CD4-positive, alpha-beta memory T cell (primary cell): ENCODE data around the gene INCA1. TPM values are rescaled to one million over a fixed set of nuclear protein-coding genes. Genes with fewer than 3 reads are reported as not detected.
A peak's percentile ranks its signal among the peaks of the same experiment; 100 is the strongest.

Experiments used
- CTCF ChIA-PET: fragments of 350-600 bp; sonication (Branson Sonifier 250); formaldehyde crosslinking; loops from one replicate; lab custom pipeline; 2021; ENCODE audit warnings: inconsistent platforms; ENCODE audit not compliant: partially characterized antibody; lab: Charles Lee
- POLR2A ChIA-PET: fragments of 350-600 bp; sonication (Branson Sonifier 250); formaldehyde crosslinking; loops from one replicate; lab custom pipeline; 2021; ENCODE audit not compliant: partially characterized antibody; lab: Charles Lee
- DNase-seq, 5 donors: peaks; one replicate each; pipeline versions ENCODE4 v3.0.0 to v3.0.0-alpha.2; 2020 to 2022; ENCODE audit warnings: mixed read lengths in 1 of 5
- H3K27ac ChIP-seq: one replicate; pipeline ENCODE4 v1.7.0; 2013; ENCODE audit warnings: low read depth, low read length
- H3K27me3 ChIP-seq: 2 replicates; pipeline ENCODE4 v1.7.0; 2013; ENCODE audit warnings: mild to moderate bottlenecking, low read length, moderate library complexity; ENCODE audit not compliant: insufficient read depth
- H3K36me3 ChIP-seq: 2 replicates; pipeline ENCODE4 v1.7.0; 2013; ENCODE audit warnings: mild to moderate bottlenecking, low read length, moderate library complexity; ENCODE audit not compliant: insufficient read depth
- H3K4me1 ChIP-seq: 2 replicates; pipeline ENCODE4 v1.7.0; 2013; ENCODE audit warnings: mild to moderate bottlenecking, low read length, moderate library complexity; ENCODE audit not compliant: insufficient read depth
- H3K4me3 ChIP-seq, 2 donors: one replicate each; pipeline ENCODE4 v1.7.0; 2013; ENCODE audit warnings: low read length in 2 of 2, mild to moderate bottlenecking in 1 of 2
- H3K9me3 ChIP-seq, 2 donors: one replicate each; pipeline ENCODE4 v1.7.0; 2013; ENCODE audit warnings: low read length in 2 of 2, control low read depth in 1 of 2; ENCODE audit not compliant: control insufficient read depth in 1 of 2
- H3K27ac Mint-ChIP-seq, 7 donors: one replicate each; pipeline ENCODE4 v1.8.0; 2020 to 2021; ENCODE audit warnings: mixed read lengths in 7 of 7, mild to moderate bottlenecking in 6 of 7, inconsistent platforms in 3 of 7, moderate library complexity in 3 of 7
- H3K27me3 Mint-ChIP-seq, 2 donors: one replicate each; pipeline ENCODE4 v1.8.0; 2020 to 2021; ENCODE audit warnings: mixed read lengths in 2 of 2
- H3K36me3 Mint-ChIP-seq, 2 donors: one replicate each; pipeline ENCODE4 v1.8.0; 2020 to 2021; ENCODE audit warnings: mixed read lengths in 2 of 2, inconsistent platforms in 1 of 2, mild to moderate bottlenecking in 1 of 2
- H3K4me1 Mint-ChIP-seq, 4 donors: one replicate each; pipeline ENCODE4 v1.8.0; 2020 to 2021; ENCODE audit warnings: mixed read lengths in 4 of 4, mild to moderate bottlenecking in 1 of 4
- H3K4me3 Mint-ChIP-seq, 8 donors: one replicate each; pipeline ENCODE4 v1.8.0; 2020 to 2021; ENCODE audit warnings: mixed read lengths in 8 of 8, mild to moderate bottlenecking in 7 of 8, moderate library complexity in 6 of 8, inconsistent platforms in 3 of 8
- H3K9me3 Mint-ChIP-seq, 8 donors: one replicate each; pipeline ENCODE4 v1.8.0; 2020 to 2021; ENCODE audit warnings: mixed read lengths in 8 of 8, mild to moderate bottlenecking in 5 of 8, inconsistent platforms in 3 of 8, moderate library complexity in 1 of 8
- intact Hi-C: fragments of 100-400 bp; cut with micrococcal nuclease; formaldehyde crosslinking; loops from one replicate; pipeline ENCODE4 v1.15.1; 2023
- polyA plus RNA-seq, 2 donors: library from polyadenylated mRNA; unstranded; fragments of 300-500 nt; fragmentation: Illumina TruSeq; gene quantifications; one replicate each; pipeline ENCODE4 v1.2.3, GENCODE V29; 2021
- total RNA-seq, 2 experiments: library from RNA; stranded (reverse); gene quantifications; one replicate each; pipeline ENCODE4 v1.2.3, GENCODE V29; 2021

The INCA1 gene
- total and polyA plus RNA-seq, 4 experiments from 2014 or later = 0.26 to 0.71 (median 0.51) TPM

- peak overlapping the region; percentile 81 for H3K27ac ChIP-seq
- peaks cover 32 to 34% of the 10 kb centered on the region in 2 donors for H3K36me3 Mint-ChIP-seq
- CTCF ChIA-PET = interaction anchor here (1.3 to 3.6 kb wide), 7 partner anchors 12 to 93 kb away, joined by 4 to 26 read pairs (median 19); partner anchors contain the start of genes CHRNE, ENO3, RNF167 and SLC25A11
These were observed 28.2 kb downstream of the INCA1 start for GRCh38 chr17:4969047-4969550.

GRCh38 chr17:4968486-4969046 lies 28.8 kb downstream of the INCA1 start:
- peaks cover 28 to 30% of the 10 kb centered on the region in 2 donors for H3K36me3 Mint-ChIP-seq
- intact Hi-C loops = loop anchor here (5.0 kb wide), 1 partner anchor 36 kb away; the partner anchor contains the start of gene GP1BA
- Histone ChIP-seq H3K36me3 (peaks cover 15% of the 10 kb centered on the region), H3K27me3 (no peaks in the 10 kb centered on the region), H3K9me3 (no peaks in the 10 kb centered on the region), H3K27ac (peak overlapping the region; percentile 81), H3K4me1 (peaks cover 28% of the 10 kb centered on the region), H3K4me3 (peak overlapping the region; percentile 64 to 95)
- ChIA-PET POLR2A (interaction anchor here (1.0 to 27.9 kb wide), 14 partner anchors 11 to 447 kb away, joined by 3 to 973 read pairs (median 16); partner anchors contain the start of genes C17orf107, CAMTA2, CHRNE and ENO3), CTCF (interaction anchor here (1.3 to 3.6 kb wide), 9 partner anchors 12 to 94 kb away, joined by 4 to 29 read pairs (median 19); partner anchors contain the start of genes CAMTA2, CHRNE, ENO3 and RNF167)
- no peak for DNase-seq
- H3K4me1 Mint-ChIP-seq = peaks cover 16 to 26% (median 24%) of the 10 kb centered on the region in 4 donors
- no peaks in the 10 kb centered on the region for H3K9me3 Mint-ChIP-seq
- H3K27me3 Mint-ChIP-seq = no peaks in the 10 kb centered on the region
- H3K4me3 Mint-ChIP-seq = no peak overlapping the region
- H3K27ac Mint-ChIP-seq = no peak overlapping the region

More at GRCh38 chr17:4969047-4969550, 28.2 kb downstream of the INCA1 start:
- no peak overlapping the region for H3K4me3 Mint-ChIP-seq
- no peaks in the 10 kb centered on the region for H3K9me3 ChIP-seq
- peaks cover 15 to 27% (median 24%) of the 10 kb centered on the region in 4 donors for H3K4me1 Mint-ChIP-seq
- H3K4me1 ChIP-seq = peaks cover 28% of the 10 kb centered on the region
- H3K4me3 ChIP-seq = peak overlapping the region; percentile 64 to 95
- peaks cover 19% of the 10 kb centered on the region for H3K36me3 ChIP-seq
- intact Hi-C loops = loop anchor here (5.0 kb wide), 1 partner anchor 37 kb away; the partner anchor contains the start of gene GP1BA
- H3K27me3 ChIP-seq = no peaks in the 10 kb centered on the region
- no peaks in the 10 kb centered on the region for H3K9me3 Mint-ChIP-seq
- POLR2A ChIA-PET = interaction anchor here (1.3 to 27.9 kb wide), 7 partner anchors 10 to 62 kb away, joined by 4 to 973 read pairs (median 40); partner anchors contain the start of genes CAMTA2, ENO3, INCA1 and KIF1C
- no peak overlapping the region for H3K27ac Mint-ChIP-seq
- no peaks in the 10 kb centered on the region for H3K27me3 Mint-ChIP-seq
- DNase-seq = peak in 1 of 5 donors; percentile 67

- Mint-ChIP-seq H3K9me3 (no peaks in the 10 kb centered on the region), H3K36me3 (peaks cover 24% of the 10 kb centered on the region in 2 donors), H3K4me3 (peak within 1 kb of the TSS in 1 of 8 donors; percentile 56), H3K27ac (peak within 1 kb of the TSS in 3 of 7 donors; percentile 77 to 85 (median 81)), H3K4me1 (peaks cover 16 to 27% (median 24%) of the 10 kb centered on the region in 4 donors), H3K27me3 (no peaks in the 10 kb centered on the region)
- peaks cover 28% of the 10 kb centered on the region for H3K4me1 ChIP-seq
- intact Hi-C loops = loop anchor here (1.0 to 5.0 kb wide), 10 partner anchors 12 to 258 kb away; partner anchors contain the start of genes ARRB2, CAMTA2, GP1BA and MED11
- H3K27me3 ChIP-seq = no peaks in the 10 kb centered on the region
- H3K36me3 ChIP-seq = peaks cover 8% of the 10 kb centered on the region
- peak; percentile 94 to 99 (median 97) for DNase-seq
- ChIA-PET POLR2A (interaction anchor here (0.6 to 27.9 kb wide), 38 partner anchors 11 to 825 kb away, joined by 3 to 973 read pairs (median 5); partner anchors contain the start of genes C17orf107, CAMTA2, CHRNE and CYB5D2), CTCF (interaction anchor here (0.7 to 3.6 kb wide), 18 partner anchors 11 to 178 kb away, joined by 3 to 29 read pairs (median 9); partner anchors contain the start of genes CAMTA2, CHRNE, ENO3 and PFN1)
- H3K4me3 ChIP-seq = peak within 1 kb of the TSS; percentile 64 to 95
- H3K9me3 ChIP-seq = no peaks in the 10 kb centered on the region
- H3K27ac ChIP-seq = peak within 1 kb of the TSS; percentile 81
These were observed 29.5 kb downstream of the INCA1 start, which contains the start of gene SPAG7 for GRCh38 chr17:4967539-4968485. Gene SPAG7 (minus strand): TSS chr17:4967817. CDS start chr17:4967804, 13 bp downstream.

GRCh38 chr17:4966844-4967538 lies 30.3 kb downstream of the INCA1 start:
- ChIA-PET CTCF (interaction anchor here (0.7 to 3.6 kb wide), 19 partner anchors 10 to 177 kb away, joined by 3 to 29 read pairs (median 7); partner anchors contain the start of genes CAMTA2, CHRNE, ENO3 and PFN1), POLR2A (interaction anchor here (0.6 to 27.9 kb wide), 36 partner anchors 12 to 824 kb away, joined by 3 to 973 read pairs (median 6); partner anchors contain the start of genes C17orf107, CAMTA2, CHRNE and CYB5D2)
- no peaks in the 10 kb centered on the region for H3K27me3 ChIP-seq
- peak overlapping the region in 1 of 8 donors; percentile 56 for H3K4me3 Mint-ChIP-seq
- no peaks in the 10 kb centered on the region for H3K9me3 Mint-ChIP-seq
- H3K36me3 Mint-ChIP-seq = peaks cover 20 to 23% of the 10 kb centered on the region in 2 donors
- H3K27ac Mint-ChIP-seq = peak overlapping the region in 2 of 7 donors; percentile 81 to 85
- H3K4me1 Mint-ChIP-seq = peaks cover 16 to 27% (median 24%) of the 10 kb centered on the region in 4 donors
- H3K27ac ChIP-seq = peak overlapping the region; percentile 81
- peaks cover 28% of the 10 kb centered on the region for H3K4me1 ChIP-seq
- no peaks in the 10 kb centered on the region for H3K9me3 ChIP-seq
- no peaks in the 10 kb centered on the region for H3K27me3 Mint-ChIP-seq
- peak overlapping the region; percentile 64 to 95 for H3K4me3 ChIP-seq
- peak; percentile 96 to 99 (median 98) for DNase-seq
- intact Hi-C loops = loop anchor here (1.0 to 5.0 kb wide), 10 partner anchors 13 to 257 kb away; partner anchors contain the start of genes ARRB2, CAMTA2, GP1BA and MED11
- H3K36me3 ChIP-seq = no peaks in the 10 kb centered on the region

GRCh38 chr17:4965311-4965986 lies 31.9 kb downstream of the INCA1 start:
- H3K27ac Mint-ChIP-seq = peak overlapping the region in 2 of 7 donors; percentile 39 to 73
- CTCF ChIA-PET = interaction anchor here (1.3 to 2.5 kb wide), 6 partner anchors 10 to 57 kb away, joined by 3 to 24 read pairs (median 4); partner anchors contain the start of genes RNF167 and SLC25A11
- Histone ChIP-seq H3K27me3 (no peaks in the 10 kb centered on the region), H3K9me3 (no peaks in the 10 kb centered on the region), H3K36me3 (peaks cover 4% of the 10 kb centered on the region), H3K4me3 (no peak overlapping the region), H3K4me1 (peaks cover 28% of the 10 kb centered on the region), H3K27ac (no peak overlapping the region)
- H3K4me1 Mint-ChIP-seq = peaks cover 12 to 22% (median 16%) of the 10 kb centered on the region in 4 donors
- H3K9me3 Mint-ChIP-seq = no peaks in the 10 kb centered on the region
- peak overlapping the region in 7 of 8 donors; percentile 11 to 66 (median 34) for H3K4me3 Mint-ChIP-seq
- intact Hi-C loops = loop anchor here (5.0 kb wide), 1 partner anchor 33 kb away; the partner anchor contains the start of gene GP1BA
- H3K36me3 Mint-ChIP-seq = peaks cover 13 to 19% of the 10 kb centered on the region in 2 donors
- no peaks in the 10 kb centered on the region for H3K27me3 Mint-ChIP-seq
- no peak for DNase-seq
- POLR2A ChIA-PET = interaction anchor here (0.5 to 27.9 kb wide), 6 partner anchors 8 to 113 kb away, joined by 3 to 973 read pairs (median 16); partner anchors contain the start of genes C17orf107, CAMTA2, ENO3 and PFN1
